ENCODE data around the gene PDE4D.

PDE4D gene

DNA sequence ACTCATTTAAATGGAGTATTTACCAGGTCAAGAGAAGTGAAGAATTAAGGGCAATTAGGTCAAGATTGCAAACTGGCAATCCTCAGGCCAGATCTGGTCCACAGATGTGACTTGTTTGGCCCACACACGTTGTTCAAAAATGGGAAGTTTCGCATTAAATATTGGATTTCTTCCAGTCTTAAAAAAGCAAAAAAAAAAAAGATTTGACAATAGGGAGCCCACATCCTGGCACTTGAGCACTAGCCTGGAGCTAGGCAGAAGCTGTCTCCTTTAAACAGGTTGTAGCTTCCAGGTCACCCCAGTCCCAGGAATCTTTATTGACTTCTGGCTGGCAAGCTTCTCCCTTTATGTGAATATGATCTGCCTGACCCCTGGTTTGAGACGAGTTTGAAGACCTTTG lies 790.2 kb downstream of the PDE4D start:
- TF ChIP-seq, protein P1, sequence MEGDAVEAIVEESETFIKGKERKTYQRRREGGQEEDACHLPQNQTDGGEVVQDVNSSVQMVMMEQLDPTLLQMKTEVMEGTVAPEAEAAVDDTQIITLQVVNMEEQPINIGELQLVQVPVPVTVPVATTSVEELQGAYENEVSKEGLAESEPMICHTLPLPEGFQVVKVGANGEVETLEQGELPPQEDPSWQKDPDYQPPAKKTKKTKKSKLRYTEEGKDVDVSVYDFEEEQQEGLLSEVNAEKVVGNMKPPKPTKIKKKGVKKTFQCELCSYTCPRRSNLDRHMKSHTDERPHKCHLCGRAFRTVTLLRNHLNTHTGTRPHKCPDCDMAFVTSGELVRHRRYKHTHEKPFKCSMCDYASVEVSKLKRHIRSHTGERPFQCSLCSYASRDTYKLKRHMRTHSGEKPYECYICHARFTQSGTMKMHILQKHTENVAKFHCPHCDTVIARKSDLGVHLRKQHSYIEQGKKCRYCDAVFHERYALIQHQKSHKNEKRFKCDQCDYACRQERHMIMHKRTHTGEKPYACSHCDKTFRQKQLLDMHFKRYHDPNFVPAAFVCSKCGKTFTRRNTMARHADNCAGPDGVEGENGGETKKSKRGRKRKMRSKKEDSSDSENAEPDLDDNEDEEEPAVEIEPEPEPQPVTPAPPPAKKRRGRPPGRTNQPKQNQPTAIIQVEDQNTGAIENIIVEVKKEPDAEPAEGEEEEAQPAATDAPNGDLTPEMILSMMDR (IDR thresholded peaks at IDR 0.05; ENCODE audit: insufficient read depth, low read length): no peak
- TF ChIP-seq REST (IDR thresholded peaks at IDR 0.05; ENCODE audit: insufficient replicate concordance, low read depth): no peak
- TF ChIP-seq SPI1 (IDR thresholded peaks at IDR 0.05; ENCODE audit: borderline replicate concordance, low read depth): no peak
- no peak for TF ChIP-seq GABPA (IDR thresholded peaks at IDR 0.05; ENCODE audit: low read depth)
- TF ChIP-seq POLR2AphosphoS5 (IDR thresholded peaks at IDR 0.05; ENCODE audit: low read depth): no peak
- Histone ChIP-seq H3K4me3 (replicated peaks; ENCODE audit: insufficient read depth, low read length) (no peak overlapping the region), H3K27me3 (ENCODE audit: insufficient read depth, poor library complexity, severe bottlenecking) (no peaks in the 10 kb centered on the region), H3K27ac (replicated peaks) (no peak overlapping the region)
- no peak for DNase-seq (ENCODE audit: low read depth in 1 of 2, low spot score in 1 of 2)

DNA sequence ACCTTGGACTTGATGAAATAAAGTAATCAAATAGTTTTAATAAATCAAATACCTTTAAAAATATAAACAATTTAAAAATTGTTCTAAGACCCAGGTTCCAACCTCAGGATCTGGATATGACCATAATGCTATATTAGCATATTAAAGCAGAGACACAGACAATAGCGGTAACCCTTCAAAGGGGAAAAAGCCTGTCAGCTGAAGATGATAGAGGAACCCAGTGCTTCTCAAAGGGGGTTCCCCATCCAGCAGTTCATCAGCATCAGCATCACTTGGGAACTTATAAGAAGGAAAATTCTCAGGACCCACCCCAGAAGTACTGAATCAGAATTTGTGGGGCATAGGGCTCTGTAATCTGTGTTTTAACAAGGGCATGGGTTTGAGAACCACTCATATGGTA lies 791.1 kb downstream of the PDE4D start:
- TF ChIP-seq, protein P1 (IDR thresholded peaks at IDR 0.05; ENCODE audit: insufficient read depth, low read length): no peak
- TF ChIP-seq REST (IDR thresholded peaks at IDR 0.05; ENCODE audit: insufficient replicate concordance, low read depth) (no peak), GABPA (IDR thresholded peaks at IDR 0.05; ENCODE audit: low read depth) (no peak), POLR2AphosphoS5 (IDR thresholded peaks at IDR 0.05; ENCODE audit: low read depth) (no peak), SPI1 (IDR thresholded peaks at IDR 0.05; ENCODE audit: borderline replicate concordance, low read depth) (no peak)

GRCh38 chr5:59100875-59101274 lies 792.7 kb downstream of the PDE4D start:
- H3K4me3 ChIP-seq (replicated peaks; ENCODE audit: insufficient read depth, low read length): no peak overlapping the region
- no peak for TF ChIP-seq POLR2AphosphoS5 (IDR thresholded peaks at IDR 0.05; ENCODE audit: low read depth)
- H3K27ac ChIP-seq (replicated peaks): no peak overlapping the region
- DNase-seq (ENCODE audit: low read depth in 1 of 2, low spot score in 1 of 2): no peak
- H3K27me3 ChIP-seq (ENCODE audit: insufficient read depth, poor library complexity, severe bottlenecking): no peaks in the 10 kb centered on the region

More for the DNA sequence above, 791.1 kb downstream of the PDE4D start:
- DNase-seq (ENCODE audit: low read depth in 1 of 2, low spot score in 1 of 2): no peak
- no peak overlapping the region for H3K27ac ChIP-seq (replicated peaks)
- H3K4me3 ChIP-seq (replicated peaks; ENCODE audit: insufficient read depth, low read length): no peak overlapping the region
- H3K27me3 ChIP-seq (ENCODE audit: insufficient read depth, poor library complexity, severe bottlenecking): no peaks in the 10 kb centered on the region

DNA sequence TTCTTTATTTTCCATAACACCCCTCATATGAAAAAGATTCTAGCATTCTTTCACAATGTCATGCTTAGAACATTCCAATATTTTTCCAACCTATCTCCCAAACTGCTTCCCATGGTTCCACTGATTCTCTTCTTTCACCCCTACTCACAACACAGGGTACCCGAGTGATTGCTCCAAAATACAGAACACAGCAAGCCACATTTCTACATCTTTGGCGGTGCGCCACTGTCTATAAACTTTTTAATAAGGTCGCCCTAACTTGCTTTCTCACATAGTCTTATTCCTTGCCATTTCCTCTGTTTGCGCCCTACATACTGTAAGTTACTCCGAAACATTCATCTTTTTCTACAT lies 793.6 kb downstream of the PDE4D start:
- H3K4me3 ChIP-seq (replicated peaks; ENCODE audit: insufficient read depth, low read length): no peak overlapping the region
- no peak overlapping the region for H3K27ac ChIP-seq (replicated peaks)
- TF ChIP-seq POLR2AphosphoS5 (IDR thresholded peaks at IDR 0.05; ENCODE audit: low read depth): no peak
- TF ChIP-seq REST (IDR thresholded peaks at IDR 0.05; ENCODE audit: insufficient replicate concordance, low read depth): no peak
- TF ChIP-seq, protein P1 (IDR thresholded peaks at IDR 0.05; ENCODE audit: insufficient read depth, low read length): no peak
- no peak for TF ChIP-seq SPI1 (IDR thresholded peaks at IDR 0.05; ENCODE audit: borderline replicate concordance, low read depth)
- no peak for TF ChIP-seq GABPA (IDR thresholded peaks at IDR 0.05; ENCODE audit: low read depth)
- H3K27me3 ChIP-seq (ENCODE audit: insufficient read depth, poor library complexity, severe bottlenecking): no peaks in the 10 kb centered on the region
- no peak for DNase-seq (ENCODE audit: low read depth in 1 of 2, low spot score in 1 of 2)
